Measurements from ENCODE around the gene RPL13A. TPM values are rescaled to one million over a fixed set of nuclear protein-coding genes. Genes with fewer than 3 reads are reported as not detected.

The RPL13A gene
- total RNA-seq, 4 donors from 2014 or later = 3,111 to 3,948 (median 3,333) TPM

DNA sequence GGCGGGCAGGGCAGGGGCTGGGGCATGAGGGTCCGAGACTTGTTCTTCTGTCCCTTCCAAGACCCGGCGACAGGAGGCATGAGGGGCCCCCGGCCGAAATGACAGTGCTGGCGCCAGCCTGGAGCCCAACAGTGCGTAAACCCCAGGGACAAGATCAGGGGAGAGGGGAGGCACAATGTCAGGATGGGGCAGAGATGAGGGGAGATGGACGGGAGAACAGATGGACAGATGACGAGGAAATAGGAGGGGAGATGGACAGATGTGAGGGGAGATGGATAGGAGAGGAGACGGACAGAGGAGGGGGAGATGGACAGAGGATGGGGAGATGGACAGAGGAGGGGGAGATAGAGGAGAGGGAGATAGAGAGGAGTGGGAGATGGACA lies 12.9 kb upstream of the RPL13A start:
- DNase-seq (ENCODE audit: low spot score in 2 of 2) = no peak
- Histone ChIP-seq H3K4me3 (peak overlapping the region; percentile 63 to 95 (median 76)), H3K27ac (peak overlapping the region; percentile 77 to 94 (median 88)), H3K36me3 (peaks cover 0 to 10% (median 0%) of the 10 kb centered on the region in 3 donors), H3K9me3 (no peaks in the 10 kb centered on the region), H3K27me3 (no peaks in the 10 kb centered on the region), H3K4me1 (peaks cover 0 to 41% (median 12%) of the 10 kb centered on the region in 4 donors)
- TF ChIP-seq, protein P1, sequence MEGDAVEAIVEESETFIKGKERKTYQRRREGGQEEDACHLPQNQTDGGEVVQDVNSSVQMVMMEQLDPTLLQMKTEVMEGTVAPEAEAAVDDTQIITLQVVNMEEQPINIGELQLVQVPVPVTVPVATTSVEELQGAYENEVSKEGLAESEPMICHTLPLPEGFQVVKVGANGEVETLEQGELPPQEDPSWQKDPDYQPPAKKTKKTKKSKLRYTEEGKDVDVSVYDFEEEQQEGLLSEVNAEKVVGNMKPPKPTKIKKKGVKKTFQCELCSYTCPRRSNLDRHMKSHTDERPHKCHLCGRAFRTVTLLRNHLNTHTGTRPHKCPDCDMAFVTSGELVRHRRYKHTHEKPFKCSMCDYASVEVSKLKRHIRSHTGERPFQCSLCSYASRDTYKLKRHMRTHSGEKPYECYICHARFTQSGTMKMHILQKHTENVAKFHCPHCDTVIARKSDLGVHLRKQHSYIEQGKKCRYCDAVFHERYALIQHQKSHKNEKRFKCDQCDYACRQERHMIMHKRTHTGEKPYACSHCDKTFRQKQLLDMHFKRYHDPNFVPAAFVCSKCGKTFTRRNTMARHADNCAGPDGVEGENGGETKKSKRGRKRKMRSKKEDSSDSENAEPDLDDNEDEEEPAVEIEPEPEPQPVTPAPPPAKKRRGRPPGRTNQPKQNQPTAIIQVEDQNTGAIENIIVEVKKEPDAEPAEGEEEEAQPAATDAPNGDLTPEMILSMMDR (IDR thresholded peaks at IDR 0.05) = no peak
- TF ChIP-seq EP300 (IDR thresholded peaks at IDR 0.05) (no peak), POLR2A (IDR thresholded peaks at IDR 0.05) (no peak)
- 7 to 9% methylated on average over 11 of the region's 11 CpGs for WGBS, 2 donors

DNA sequence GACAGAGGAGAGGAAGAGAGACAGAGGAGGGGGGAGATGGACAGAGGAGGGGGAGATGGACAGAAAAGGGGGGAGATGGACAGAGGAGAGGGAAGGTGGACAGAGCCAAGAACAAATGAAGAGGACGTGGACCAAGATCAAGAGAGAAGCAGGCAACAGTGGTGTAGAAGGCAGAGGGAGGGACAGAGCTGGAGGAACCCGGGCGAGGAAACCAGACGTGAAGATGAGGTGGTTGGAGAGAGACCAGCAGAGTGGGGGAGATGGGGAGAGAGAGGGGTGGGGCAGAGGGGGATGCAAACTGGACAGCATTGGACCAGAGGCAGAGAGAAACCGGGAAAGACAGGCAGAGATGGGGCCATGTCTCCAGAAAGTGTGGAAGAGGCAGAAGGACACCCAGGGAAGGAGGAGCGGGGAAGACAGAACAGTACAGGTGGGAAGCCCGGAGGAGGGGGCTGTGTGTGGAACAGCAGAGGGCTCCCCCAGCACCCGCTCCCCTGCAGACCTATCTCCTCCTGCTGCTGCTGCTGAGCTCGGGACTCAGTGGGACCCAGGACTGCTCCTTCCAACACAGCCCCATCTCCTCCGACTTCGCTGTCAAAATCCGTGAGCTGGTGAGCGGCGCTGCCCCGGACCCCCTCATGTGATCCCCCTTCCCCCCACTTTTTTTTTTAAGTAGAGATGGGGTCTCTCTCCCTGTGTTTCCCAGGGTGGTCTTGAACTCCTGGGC lies 12.1 kb upstream of the RPL13A start:
- H3K36me3 ChIP-seq = peaks cover 0 to 13% (median 4%) of the 10 kb centered on the region in 3 donors
- H3K9me3 ChIP-seq = no peaks in the 10 kb centered on the region
- H3K4me1 ChIP-seq = peaks cover 0 to 37% (median 8%) of the 10 kb centered on the region in 4 donors
- TF ChIP-seq EP300 (IDR thresholded peaks at IDR 0.05) = no peak
- no peak for TF ChIP-seq POLR2A (IDR thresholded peaks at IDR 0.05)
- TF ChIP-seq, protein P1 (IDR thresholded peaks at IDR 0.05) = no peak
- H3K4me3 ChIP-seq = peak overlapping the region in 1 of 4 donors; percentile 63
- no peak for DNase-seq (ENCODE audit: low spot score in 2 of 2)
- H3K27me3 ChIP-seq = no peaks in the 10 kb centered on the region
- WGBS, 2 donors = 66% methylated on average over 15 of the region's 15 CpGs
- peak overlapping the region in 3 of 4 donors; percentile 84 to 94 (median 93) for H3K27ac ChIP-seq

DNA sequence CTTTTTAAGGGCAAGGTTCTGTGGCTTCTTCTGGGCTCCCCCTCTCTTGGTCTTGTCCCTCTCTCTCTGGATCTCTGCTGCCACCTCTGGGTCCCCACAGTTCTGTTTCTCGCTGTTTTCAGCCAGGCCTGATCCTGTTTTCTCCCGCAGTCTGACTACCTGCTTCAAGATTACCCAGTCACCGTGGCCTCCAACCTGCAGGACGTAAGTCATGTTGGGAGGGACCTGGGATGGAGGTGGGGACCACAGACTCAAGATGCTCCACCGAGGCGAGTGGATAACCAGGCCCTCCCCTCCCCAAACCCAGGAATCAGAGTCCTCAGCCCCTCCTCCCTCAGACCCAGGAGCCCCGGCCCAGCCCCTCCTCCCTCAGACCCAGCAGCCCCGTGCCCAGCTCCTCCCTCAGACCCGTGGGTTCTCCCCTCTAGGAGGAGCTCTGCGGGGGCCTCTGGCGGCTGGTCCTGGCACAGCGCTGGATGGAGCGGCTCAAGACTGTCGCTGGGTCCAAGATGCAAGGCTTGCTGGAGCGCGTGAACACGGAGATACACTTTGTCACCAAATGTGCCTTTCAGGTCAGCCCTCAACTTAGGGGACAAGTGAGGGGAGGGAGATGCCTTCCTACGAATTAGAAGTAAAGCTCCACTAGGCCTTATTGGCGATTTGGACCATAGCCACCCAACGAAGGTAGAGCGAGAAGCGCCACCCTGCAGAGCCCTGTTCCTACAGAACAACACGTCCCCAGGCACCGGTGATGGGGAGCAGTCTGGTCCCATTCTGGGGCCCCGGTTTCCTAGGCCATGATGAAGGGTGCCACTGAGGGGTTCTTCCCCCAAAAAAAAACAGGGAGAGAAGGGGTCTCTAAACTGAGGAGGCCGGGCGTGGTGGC lies 11.2 kb upstream of the RPL13A start:
- H3K36me3 ChIP-seq = peaks cover 0 to 21% (median 4%) of the 10 kb centered on the region in 3 donors
- no peaks in the 10 kb centered on the region for H3K27me3 ChIP-seq
- DNase-seq (ENCODE audit: low spot score in 2 of 2) = no peak
- no peak overlapping the region for H3K4me3 ChIP-seq
- TF ChIP-seq POLR2A (IDR thresholded peaks at IDR 0.05) (no peak), EP300 (IDR thresholded peaks at IDR 0.05) (no peak)
- TF ChIP-seq, protein P1 (IDR thresholded peaks at IDR 0.05) = peak; percentile 8 to 45 (median 39)
- H3K27ac ChIP-seq = peak overlapping the region in 3 of 4 donors; percentile 84 to 94 (median 93)
- no peaks in the 10 kb centered on the region for H3K9me3 ChIP-seq
- peaks cover 0 to 37% (median 7%) of the 10 kb centered on the region in 4 donors for H3K4me1 ChIP-seq
- 47 to 55% methylated on average over 27 of the region's 27 CpGs for WGBS, 2 donors

DNA sequence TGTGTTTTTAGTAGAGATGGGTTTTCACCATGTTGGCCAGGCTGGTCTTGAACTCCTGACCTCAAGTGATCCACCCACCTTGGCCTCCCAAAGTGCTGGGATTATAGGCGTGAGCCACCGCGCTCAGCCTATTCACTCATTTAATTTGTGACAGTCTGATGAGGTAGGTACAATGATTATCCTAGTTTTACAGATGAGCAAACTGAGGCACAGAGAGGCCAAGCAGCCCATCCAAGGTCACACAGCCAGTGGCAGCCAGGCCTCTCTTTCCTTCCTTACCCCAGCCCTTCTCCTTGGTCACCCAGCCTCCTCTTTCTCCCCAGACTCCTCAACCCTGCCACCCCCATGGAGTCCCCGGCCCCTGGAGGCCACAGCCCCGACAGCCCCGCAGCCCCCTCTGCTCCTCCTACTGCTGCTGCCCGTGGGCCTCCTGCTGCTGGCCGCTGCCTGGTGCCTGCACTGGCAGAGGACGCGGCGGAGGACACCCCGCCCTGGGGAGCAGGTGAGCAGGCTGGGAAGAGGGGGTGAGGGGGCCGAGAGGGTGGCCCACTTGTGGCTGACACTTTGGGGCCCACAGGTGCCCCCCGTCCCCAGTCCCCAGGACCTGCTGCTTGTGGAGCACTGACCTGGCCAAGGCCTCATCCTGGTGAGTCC lies 7.3 kb upstream of the RPL13A start:
- H3K36me3 ChIP-seq = peaks cover 0 to 48% (median 4%) of the 10 kb centered on the region in 3 donors
- WGBS, 2 donors = 91% methylated on average over 14 of the region's 14 CpGs
- H3K27ac ChIP-seq = no peak overlapping the region
- peaks cover 0 to 17% (median 2%) of the 10 kb centered on the region in 4 donors for H3K4me1 ChIP-seq
- no peak overlapping the region for H3K4me3 ChIP-seq
- DNase-seq (ENCODE audit: low spot score in 2 of 2) = no peak
- no peaks in the 10 kb centered on the region for H3K27me3 ChIP-seq
- TF ChIP-seq EP300 (IDR thresholded peaks at IDR 0.05) = no peak
- TF ChIP-seq POLR2A (IDR thresholded peaks at IDR 0.05) = no peak
- TF ChIP-seq, protein P1 (IDR thresholded peaks at IDR 0.05) = no peak
- no peaks in the 10 kb centered on the region for H3K9me3 ChIP-seq

All from tibial nerve (tissue), 4 donors.